ENCODE results near the gene CDC37L1.
A peak's percentile ranks its signal among the peaks of the same experiment; 100 is the strongest.
"Not testable (repeated sequence)": the region's sequence is repeated elsewhere in the genome, so short reads cannot be mapped to it uniquely, and the experiment has no call there.

Gene CDC37L1
- 16.5 to 36.5 (median 28.5) reads per million in 9 experiments for total RNA-seq

- peak; percentile 93 for ATAC-seq (replicated peaks)
Observed at GRCh38 chr9:4679268-4680172, at the start of gene CDC37L1. TSS of gene CDC37L1 (plus strand) at chr9:4679569. CDS start at chr9:4679768, 199 bp downstream.

GRCh38 chr9:4630836-4631235, 48.5 kb upstream of the CDC37L1 start:
- H3K27me3 Mint-ChIP-seq, result no peaks in the 10 kb centered on the region
- no peaks in the 10 kb centered on the region for H3K4me1 Mint-ChIP-seq (ENCODE audit: low read depth in 2 of 2)
- no peak for DNase-seq
- H3K9me3 Mint-ChIP-seq, result no peaks in the 10 kb centered on the region
- H3K4me3 Mint-ChIP-seq, result no peak overlapping the region
- peak overlapping the region in 1 of 2 donors; percentile 25 for H3K27ac Mint-ChIP-seq
- H3K36me3 Mint-ChIP-seq (ENCODE audit: insufficient read depth), result no peaks in the 10 kb centered on the region
- ATAC-seq (replicated peaks), result no peak

More at GRCh38 chr9:4679268-4680172, at the start of gene CDC37L1:
- Mint-ChIP-seq H3K4me3 (no peak within 1 kb of the TSS), H3K27ac (no peak within 1 kb of the TSS), H3K36me3 (ENCODE audit: insufficient read depth) (peaks cover 2% of the 10 kb centered on the region), H3K9me3 (no peaks in the 10 kb centered on the region), H3K4me1 (ENCODE audit: low read depth in 2 of 2) (peaks cover 6 to 10% of the 10 kb centered on the region in 2 donors), H3K27me3 (peaks cover 0 to 4% of the 10 kb centered on the region in 2 donors)
- peak; percentile 100 for DNase-seq

GRCh38 chr9:4638968-4639367, 40.4 kb upstream of the CDC37L1 start:
- H3K9me3 Mint-ChIP-seq, result no peaks in the 10 kb centered on the region
- no peaks in the 10 kb centered on the region for H3K36me3 Mint-ChIP-seq (ENCODE audit: insufficient read depth)
- no peak for DNase-seq
- peaks cover 0 to 10% of the 10 kb centered on the region in 2 donors for H3K4me1 Mint-ChIP-seq (ENCODE audit: low read depth in 2 of 2)
- no peaks in the 10 kb centered on the region for H3K27me3 Mint-ChIP-seq
- no peak for ATAC-seq (replicated peaks)
- H3K27ac Mint-ChIP-seq, result no peak overlapping the region
- H3K4me3 Mint-ChIP-seq, result no peak overlapping the region

GRCh38 chr9:4639420-4639819, 39.9 kb upstream of the CDC37L1 start:
- H3K27me3 Mint-ChIP-seq, result no peaks in the 10 kb centered on the region
- DNase-seq (no peak), ATAC-seq (replicated peaks) (no peak)
- H3K4me3 Mint-ChIP-seq, result no peak overlapping the region
- no peak overlapping the region for H3K27ac Mint-ChIP-seq
- peaks cover 0 to 10% of the 10 kb centered on the region in 2 donors for H3K4me1 Mint-ChIP-seq (ENCODE audit: low read depth in 2 of 2)
- H3K9me3 Mint-ChIP-seq, result no peaks in the 10 kb centered on the region
- H3K36me3 Mint-ChIP-seq (ENCODE audit: insufficient read depth), result peaks cover 1% of the 10 kb centered on the region

GRCh38 chr9:4640027-4640426, 39.3 kb upstream of the CDC37L1 start:
- peaks cover 6% of the 10 kb centered on the region for H3K36me3 Mint-ChIP-seq (ENCODE audit: insufficient read depth)
- no peak overlapping the region for H3K27ac Mint-ChIP-seq
- peak; percentile 44 for ATAC-seq (replicated peaks)
- no peaks in the 10 kb centered on the region for H3K27me3 Mint-ChIP-seq
- H3K4me1 Mint-ChIP-seq (ENCODE audit: low read depth in 2 of 2), result peaks cover 1 to 10% of the 10 kb centered on the region in 2 donors
- H3K9me3 Mint-ChIP-seq, result no peaks in the 10 kb centered on the region
- peak; percentile 25 to 63 (median 38) for DNase-seq
- no peak overlapping the region for H3K4me3 Mint-ChIP-seq

- Mint-ChIP-seq H3K4me3 (no peak overlapping the region), H3K9me3 (no peaks in the 10 kb centered on the region), H3K36me3 (ENCODE audit: insufficient read depth) (peaks cover 6% of the 10 kb centered on the region), H3K27me3 (no peaks in the 10 kb centered on the region), H3K27ac (no peak overlapping the region), H3K4me1 (ENCODE audit: low read depth in 2 of 2) (peaks cover 1 to 10% of the 10 kb centered on the region in 2 donors)
- no peak for DNase-seq
- no peak for ATAC-seq (replicated peaks)
Observed at GRCh38 chr9:4642351-4642750, 37.0 kb upstream of the CDC37L1 start.

- peak overlapping the region; percentile 54 to 66 for H3K4me3 Mint-ChIP-seq
Observed at GRCh38 chr9:4654084-4654483, 25.3 kb upstream of the CDC37L1 start.

GRCh38 chr9:4654538-4654937, 24.8 kb upstream of the CDC37L1 start:
- H3K4me3 Mint-ChIP-seq, result peak overlapping the region; percentile 54 to 66
- peaks cover 3% of the 10 kb centered on the region for H3K36me3 Mint-ChIP-seq (ENCODE audit: insufficient read depth)
- peak overlapping the region in 1 of 2 donors; percentile 84 for H3K27ac Mint-ChIP-seq
- ATAC-seq (replicated peaks) (no peak), DNase-seq (no peak)
- H3K9me3 Mint-ChIP-seq, result no peaks in the 10 kb centered on the region
- peaks cover 10 to 23% of the 10 kb centered on the region in 2 donors for H3K4me1 Mint-ChIP-seq (ENCODE audit: low read depth in 2 of 2)
- H3K27me3 Mint-ChIP-seq, result no peaks in the 10 kb centered on the region

More at GRCh38 chr9:4654084-4654483, 25.3 kb upstream of the CDC37L1 start:
- Mint-ChIP-seq H3K4me1 (ENCODE audit: low read depth in 2 of 2) (peaks cover 10 to 21% of the 10 kb centered on the region in 2 donors), H3K9me3 (no peaks in the 10 kb centered on the region), H3K36me3 (ENCODE audit: insufficient read depth) (peaks cover 3% of the 10 kb centered on the region), H3K27me3 (no peaks in the 10 kb centered on the region), H3K27ac (peak overlapping the region; percentile 36 to 84)
- DNase-seq (peak in 2 of 3 experiments; percentile 4 to 54), ATAC-seq (replicated peaks) (peak; percentile 93)

- not testable (repeated sequence) for H3K27me3 Mint-ChIP-seq; ATAC-seq (replicated peaks); H3K4me3 Mint-ChIP-seq; DNase-seq; H3K9me3 Mint-ChIP-seq; H3K36me3 Mint-ChIP-seq (ENCODE audit: insufficient read depth)
- Mint-ChIP-seq H3K4me1 (ENCODE audit: low read depth in 2 of 2) (peaks cover 15 to 26% of the 10 kb centered on the region in 2 donors), H3K27ac (peak overlapping the region in 1 of 2 donors; percentile 70)
Observed at GRCh38 chr9:4656196-4656595, 23.2 kb upstream of the CDC37L1 start.

GRCh38 chr9:4656621-4657020, 22.7 kb upstream of the CDC37L1 start:
- no peak overlapping the region for H3K4me3 Mint-ChIP-seq
- no peaks in the 10 kb centered on the region for H3K27me3 Mint-ChIP-seq
- no peak for DNase-seq
- H3K4me1 Mint-ChIP-seq (ENCODE audit: low read depth in 2 of 2), result peaks cover 18 to 30% of the 10 kb centered on the region in 2 donors
- H3K9me3 Mint-ChIP-seq, result peaks cover 0 to 2% of the 10 kb centered on the region in 2 donors
- no peak overlapping the region for H3K27ac Mint-ChIP-seq
- no peak for ATAC-seq (replicated peaks)
- peaks cover 7% of the 10 kb centered on the region for H3K36me3 Mint-ChIP-seq (ENCODE audit: insufficient read depth)

- no peak for ATAC-seq (replicated peaks)
- Mint-ChIP-seq H3K4me1 (ENCODE audit: low read depth in 2 of 2) (peaks cover 22 to 37% of the 10 kb centered on the region in 2 donors), H3K4me3 (no peak overlapping the region), H3K27me3 (no peaks in the 10 kb centered on the region), H3K9me3 (peaks cover 0 to 2% of the 10 kb centered on the region in 2 donors), H3K36me3 (ENCODE audit: insufficient read depth) (peaks cover 13% of the 10 kb centered on the region), H3K27ac (no peak overlapping the region)
- DNase-seq, result no peak
Observed at GRCh38 chr9:4657426-4658159, 21.8 kb upstream of the CDC37L1 start.

GRCh38 chr9:4660665-4661064, 18.7 kb upstream of the CDC37L1 start:
- not testable (repeated sequence) for H3K27ac Mint-ChIP-seq; ATAC-seq (replicated peaks); H3K27me3 Mint-ChIP-seq; DNase-seq; H3K9me3 Mint-ChIP-seq; H3K4me3 Mint-ChIP-seq
- Mint-ChIP-seq H3K4me1 (ENCODE audit: low read depth in 2 of 2) (peaks cover 36 to 46% of the 10 kb centered on the region in 2 donors), H3K36me3 (ENCODE audit: insufficient read depth) (peaks cover 17% of the 10 kb centered on the region)

- peaks cover 41 to 51% of the 10 kb centered on the region in 2 donors for H3K4me1 Mint-ChIP-seq (ENCODE audit: low read depth in 2 of 2)
- peaks cover 17% of the 10 kb centered on the region for H3K36me3 Mint-ChIP-seq (ENCODE audit: insufficient read depth)
- ATAC-seq (replicated peaks) (no peak), DNase-seq (no peak)
- peaks cover 0 to 2% of the 10 kb centered on the region in 2 donors for H3K9me3 Mint-ChIP-seq
- no peaks in the 10 kb centered on the region for H3K27me3 Mint-ChIP-seq
- H3K4me3 Mint-ChIP-seq, result peak overlapping the region; percentile 86 to 94
- H3K27ac Mint-ChIP-seq, result peak overlapping the region; percentile 95 to 96
Observed at GRCh38 chr9:4661165-4661564, 18.2 kb upstream of the CDC37L1 start.
